ENCODE measurements around the gene PTPN12. TPM values are rescaled to one million over a fixed set of nuclear protein-coding genes. Genes with fewer than 3 reads are reported as not detected.

The PTPN12 gene
- total RNA-seq = 42.3 and 42.6 TPM in 2 replicates
- polyA plus RNA-seq = 42.6 and 47.8 TPM in 2 replicates
- 34.4 and 44.2 TPM in 2 replicates for polyA plus RNA-seq (2012)
- polyA minus RNA-seq (ENCODE audit: low replicate concordance) = 11.4 and 39.6 TPM in 2 replicates

DNA sequence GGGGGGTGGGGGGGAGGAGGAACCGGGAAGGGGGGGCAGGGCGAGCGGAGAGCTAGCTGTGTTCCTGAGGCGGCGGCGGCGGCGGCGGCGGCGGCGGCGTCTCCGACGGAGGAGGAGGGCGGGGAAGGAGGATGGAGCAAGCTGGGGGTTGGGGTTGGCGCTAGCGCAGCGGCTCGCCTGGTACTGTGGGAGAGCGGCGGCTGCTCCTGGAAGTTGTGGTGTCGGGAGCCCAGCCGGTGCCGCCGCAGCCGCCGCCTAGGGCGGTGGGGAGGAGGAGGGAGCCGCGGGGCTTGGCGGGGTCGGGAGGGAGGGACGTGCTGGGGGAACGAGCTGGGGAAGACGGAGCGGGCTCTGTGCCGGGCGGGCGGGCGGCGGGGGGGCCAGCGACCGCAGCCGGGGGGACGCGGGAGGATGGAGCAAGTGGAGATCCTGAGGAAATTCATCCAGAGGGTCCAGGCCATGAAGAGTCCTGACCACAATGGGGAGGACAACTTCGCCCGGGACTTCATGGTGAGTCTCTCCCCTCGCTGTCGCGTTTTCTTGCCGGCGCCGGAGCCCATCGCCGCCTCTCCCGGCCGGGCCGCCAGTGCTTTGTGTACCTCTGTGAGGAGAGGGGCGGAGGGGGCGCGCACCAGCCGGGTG is at the start of gene PTPN12:
Gene PTPN12 (plus strand): TSS at position 160 of the 642 bp plus-strand sequence. CDS start 252 bp downstream, at position 412.
- H3K4me2 ChIP-seq (ENCODE audit: extremely low read depth, insufficient read depth, low read length) = peak within 1 kb of the TSS; percentile 64
- TF ChIP-seq, protein P1, sequence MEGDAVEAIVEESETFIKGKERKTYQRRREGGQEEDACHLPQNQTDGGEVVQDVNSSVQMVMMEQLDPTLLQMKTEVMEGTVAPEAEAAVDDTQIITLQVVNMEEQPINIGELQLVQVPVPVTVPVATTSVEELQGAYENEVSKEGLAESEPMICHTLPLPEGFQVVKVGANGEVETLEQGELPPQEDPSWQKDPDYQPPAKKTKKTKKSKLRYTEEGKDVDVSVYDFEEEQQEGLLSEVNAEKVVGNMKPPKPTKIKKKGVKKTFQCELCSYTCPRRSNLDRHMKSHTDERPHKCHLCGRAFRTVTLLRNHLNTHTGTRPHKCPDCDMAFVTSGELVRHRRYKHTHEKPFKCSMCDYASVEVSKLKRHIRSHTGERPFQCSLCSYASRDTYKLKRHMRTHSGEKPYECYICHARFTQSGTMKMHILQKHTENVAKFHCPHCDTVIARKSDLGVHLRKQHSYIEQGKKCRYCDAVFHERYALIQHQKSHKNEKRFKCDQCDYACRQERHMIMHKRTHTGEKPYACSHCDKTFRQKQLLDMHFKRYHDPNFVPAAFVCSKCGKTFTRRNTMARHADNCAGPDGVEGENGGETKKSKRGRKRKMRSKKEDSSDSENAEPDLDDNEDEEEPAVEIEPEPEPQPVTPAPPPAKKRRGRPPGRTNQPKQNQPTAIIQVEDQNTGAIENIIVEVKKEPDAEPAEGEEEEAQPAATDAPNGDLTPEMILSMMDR (conservative IDR thresholded peaks at IDR 0.05 in 1 of 2, IDR thresholded peaks at IDR 0.05 in 1 of 2; ENCODE audit: low read depth in 1 of 2, low read length in 2 of 2) = no peak
- no peak for TF ChIP-seq EZH2 (IDR thresholded peaks at IDR 0.05; ENCODE audit: low read length, missing control alignments)
- peaks cover 49% of the 10 kb centered on the region for H3K79me2 ChIP-seq (ENCODE audit: control insufficient read depth, insufficient read depth, low read length)
- peak within 1 kb of the TSS; percentile 59 for H2AFZ ChIP-seq (ENCODE audit: low read length)
- H3K27ac ChIP-seq (ENCODE audit: insufficient read depth, low read length) = peak within 1 kb of the TSS; percentile 95
- DNase-seq (ENCODE audit: low read depth in 2 of 2) = no peak
- peaks cover 9% of the 10 kb centered on the region for H3K4me1 ChIP-seq (ENCODE audit: control insufficient read depth, extremely low read depth, insufficient read depth, low read length)
- H3K9me3 ChIP-seq (ENCODE audit: control insufficient read depth, insufficient read depth, low read depth, low read length) = no peaks in the 10 kb centered on the region
- peak within 1 kb of the TSS; percentile 92 to 100 (median 98) for H3K4me3 ChIP-seq (replicated peaks in 1 of 4; ENCODE audit: control extremely low read depth in 1 of 4, insufficient read depth in 1 of 4, low read depth in 3 of 4, low read length in 4 of 4)
- H3K9ac ChIP-seq (ENCODE audit: insufficient read depth, low read length) = peak within 1 kb of the TSS; percentile 87
- H3K36me3 ChIP-seq (ENCODE audit: control insufficient read depth, insufficient read depth, low read length) = peaks cover 2% of the 10 kb centered on the region
- peaks cover 5% of the 10 kb centered on the region for H4K20me1 ChIP-seq (ENCODE audit: control insufficient read depth, extremely low read depth, insufficient read depth, low read length)
- no peaks in the 10 kb centered on the region for H3K27me3 ChIP-seq (ENCODE audit: control insufficient read depth, insufficient read depth, low read length)

DNA sequence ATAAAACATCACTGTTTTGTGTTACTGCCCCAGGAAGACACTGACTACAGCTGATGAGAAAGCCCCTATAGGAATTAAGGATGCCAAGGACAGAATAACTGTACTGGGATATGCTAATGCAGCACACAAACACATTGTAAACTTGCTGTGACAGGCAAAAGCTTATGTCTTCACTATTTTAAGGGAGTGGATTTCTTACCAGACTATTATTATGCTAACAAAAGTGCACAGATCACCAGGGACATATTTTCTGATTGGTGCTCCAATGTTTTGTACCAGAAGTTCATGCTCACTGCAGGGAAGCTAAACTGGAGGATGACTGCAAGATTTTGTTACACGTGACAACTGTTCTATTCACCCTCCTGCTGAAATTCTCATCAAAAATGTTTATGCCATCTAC is 48.1 kb upstream of the PTPN12 start:
- DNase-seq (ENCODE audit: low read depth in 2 of 2) = no peak
- H3K79me2 ChIP-seq (ENCODE audit: control insufficient read depth, insufficient read depth, low read length) = no peaks in the 10 kb centered on the region
- H3K4me2 ChIP-seq (ENCODE audit: extremely low read depth, insufficient read depth, low read length) = no peak overlapping the region
- H3K9me3 ChIP-seq (ENCODE audit: control insufficient read depth, insufficient read depth, low read depth, low read length) = no peaks in the 10 kb centered on the region
- H3K27ac ChIP-seq (ENCODE audit: insufficient read depth, low read length) = no peak overlapping the region
- no peaks in the 10 kb centered on the region for H3K4me1 ChIP-seq (ENCODE audit: control insufficient read depth, extremely low read depth, insufficient read depth, low read length)
- H2AFZ ChIP-seq (ENCODE audit: low read length) = no peak overlapping the region
- no peak for TF ChIP-seq EZH2 (IDR thresholded peaks at IDR 0.05; ENCODE audit: low read length, missing control alignments)
- TF ChIP-seq, protein P1 (conservative IDR thresholded peaks at IDR 0.05 in 1 of 2, IDR thresholded peaks at IDR 0.05 in 1 of 2; ENCODE audit: low read depth in 1 of 2, low read length in 2 of 2) = no peak
- H3K9ac ChIP-seq (ENCODE audit: insufficient read depth, low read length) = no peak overlapping the region
- H3K4me3 ChIP-seq (replicated peaks in 1 of 4; ENCODE audit: control extremely low read depth in 1 of 4, insufficient read depth in 1 of 4, low read depth in 3 of 4, low read length in 4 of 4) = no peak overlapping the region
- no peaks in the 10 kb centered on the region for H3K27me3 ChIP-seq (ENCODE audit: control insufficient read depth, insufficient read depth, low read length)
- H4K20me1 ChIP-seq (ENCODE audit: control insufficient read depth, extremely low read depth, insufficient read depth, low read length) = no peaks in the 10 kb centered on the region
- H3K36me3 ChIP-seq (ENCODE audit: control insufficient read depth, insufficient read depth, low read length) = no peaks in the 10 kb centered on the region

DNA sequence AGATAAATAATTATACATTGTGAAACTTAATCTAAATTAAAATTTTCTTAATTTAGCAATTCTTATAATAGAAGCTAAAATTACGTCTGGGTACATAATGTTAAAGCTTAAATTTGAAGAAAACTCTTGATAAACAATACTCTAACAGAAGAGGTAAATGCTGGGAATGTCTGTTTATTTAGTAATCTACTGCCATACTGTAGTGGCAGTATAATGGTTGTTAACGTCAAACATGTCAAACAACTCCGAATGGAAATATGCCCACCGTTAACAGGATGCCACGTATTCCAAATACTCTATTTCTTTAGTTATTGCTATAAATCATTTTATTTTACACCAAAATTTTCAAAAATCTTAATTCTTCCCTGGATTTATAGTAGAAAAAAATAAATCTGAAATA is 40.0 kb upstream of the PTPN12 start:
- DNase-seq (ENCODE audit: low read depth in 2 of 2) = no peak
- Histone ChIP-seq H3K79me2 (ENCODE audit: control insufficient read depth, insufficient read depth, low read length) (no peaks in the 10 kb centered on the region), H3K9me3 (ENCODE audit: control insufficient read depth, insufficient read depth, low read depth, low read length) (no peaks in the 10 kb centered on the region), H3K9ac (ENCODE audit: insufficient read depth, low read length) (no peak overlapping the region), H3K36me3 (ENCODE audit: control insufficient read depth, insufficient read depth, low read length) (no peaks in the 10 kb centered on the region), H3K27ac (ENCODE audit: insufficient read depth, low read length) (no peak overlapping the region), H3K27me3 (ENCODE audit: control insufficient read depth, insufficient read depth, low read length) (no peaks in the 10 kb centered on the region), H3K4me2 (ENCODE audit: extremely low read depth, insufficient read depth, low read length) (no peak overlapping the region), H2AFZ (ENCODE audit: low read length) (no peak overlapping the region), H3K4me3 (replicated peaks in 1 of 4; ENCODE audit: control extremely low read depth in 1 of 4, insufficient read depth in 1 of 4, low read depth in 3 of 4, low read length in 4 of 4) (no peak overlapping the region), H4K20me1 (ENCODE audit: control insufficient read depth, extremely low read depth, insufficient read depth, low read length) (no peaks in the 10 kb centered on the region), H3K4me1 (ENCODE audit: control insufficient read depth, extremely low read depth, insufficient read depth, low read length) (no peaks in the 10 kb centered on the region)
- TF ChIP-seq EZH2 (IDR thresholded peaks at IDR 0.05; ENCODE audit: low read length, missing control alignments) = no peak
- TF ChIP-seq, protein P1 (conservative IDR thresholded peaks at IDR 0.05 in 1 of 2, IDR thresholded peaks at IDR 0.05 in 1 of 2; ENCODE audit: low read depth in 1 of 2, low read length in 2 of 2) = no peak
